CD4-positive, alpha-beta T cell (primary cell): ENCODE data around the gene GPRC5A. TPM values are rescaled to one million over a fixed set of nuclear protein-coding genes. Genes with fewer than 3 reads are reported as not detected.

ENCODE experiments used
- ATAC-seq: fragments of 200-7000 bp; cut with Tn5 transposase; one replicate; pipeline ENCODE4 v1.10.0; 2022; ENCODE audit warnings: mild to moderate bottlenecking; ENCODE audit not compliant: poor library complexity
- CTCF ChIA-PET: fragments of 350-600 bp; sonication (Branson Sonifier 250); formaldehyde crosslinking; loops from one replicate; lab custom pipeline; 2021; ENCODE audit warnings: antibody characterized with exemption, inconsistent platforms; lab: Charles Lee
- POLR2A ChIA-PET: fragments of 350-600 bp; sonication (Branson Sonifier 250); formaldehyde crosslinking; loops from one replicate; lab custom pipeline; 2021; ENCODE audit warnings: antibody characterized with exemption, inconsistent platforms; lab: Charles Lee
- DNase-seq, 14 experiments: peaks; one replicate each; pipeline ENCODE4 v3.0.0-alpha.2; 2013 to 2020; ENCODE audit warnings: mixed read lengths in 2 of 14
- H3K27ac ChIP-seq, 2 donors: one replicate each; pipeline versions ENCODE4 v1.5.1 to v1.7.0; 2013; ENCODE audit warnings: low read length in 2 of 2, low read depth in 1 of 2, mild to moderate bottlenecking in 1 of 2
- H3K27me3 ChIP-seq, 2 experiments: 1 replicate in 1 of 2; 2 replicates in 1 of 2; pipeline versions ENCODE4 v1.6.1 to v1.7.0; 2013; ENCODE audit warnings: low read length in 2 of 2, control low read depth in 1 of 2, mild to moderate bottlenecking in 1 of 2, moderate library complexity in 1 of 2; ENCODE audit not compliant: insufficient read depth in 2 of 2, control insufficient read depth in 1 of 2
- H3K36me3 ChIP-seq: one replicate; pipeline ENCODE4 v1.6.1; 2013; ENCODE audit warnings: low read length, control low read depth; ENCODE audit not compliant: insufficient read depth
- H3K4me1 ChIP-seq: one replicate; pipeline ENCODE4 v1.6.1; 2013; ENCODE audit warnings: low read length, control low read depth; ENCODE audit not compliant: insufficient read depth
- H3K4me3 ChIP-seq: one replicate; pipeline ENCODE4 v1.5.1; 2013; ENCODE audit warnings: mild to moderate bottlenecking, low read length, moderate library complexity
- H3K9me3 ChIP-seq, 2 experiments: 1 replicate in 1 of 2; 2 replicates in 1 of 2; pipeline versions ENCODE4 v1.6.1 to v1.7.0; 2013; ENCODE audit warnings: low read length in 2 of 2, mild to moderate bottlenecking in 2 of 2, control low read depth in 1 of 2, moderate library complexity in 1 of 2; ENCODE audit not compliant: control insufficient read depth in 1 of 2, insufficient read depth in 1 of 2
- H3K27ac Mint-ChIP-seq: one replicate; pipeline ENCODE4 v1.8.0; 2020; ENCODE audit warnings: mixed read lengths
- H3K27me3 Mint-ChIP-seq: one replicate; pipeline ENCODE4 v1.8.0; 2021; ENCODE audit warnings: mixed read lengths
- H3K36me3 Mint-ChIP-seq: one replicate; pipeline ENCODE4 v1.8.0; 2021; ENCODE audit warnings: low read depth, mixed read lengths
- H3K4me1 Mint-ChIP-seq: one replicate; pipeline ENCODE4 v1.8.0; 2021; ENCODE audit warnings: low read depth, mixed read lengths
- H3K4me3 Mint-ChIP-seq: one replicate; pipeline ENCODE4 v1.8.0; 2020; ENCODE audit warnings: mild to moderate bottlenecking, mixed read lengths
- H3K9me3 Mint-ChIP-seq: one replicate; pipeline ENCODE4 v1.8.0; 2020; ENCODE audit warnings: mixed read lengths
- intact Hi-C, 2 experiments: fragments of 100-400 bp; cut with DNase I in 1 of 2; cut with micrococcal nuclease in 1 of 2; formaldehyde crosslinking; loops; one replicate each; pipeline versions ENCODE4 v1.15.1 to v1.9.0; 2023 to 2025; cut with DNase I, micrococcal nuclease
- total RNA-seq, 174 experiments: library from RNA in 2 of 174; stranded (reverse) in 2 of 174; gene quantifications; one replicate each; pipeline ENCODE4 v1.2.3 and lab custom pipeline; 2021 to 2026
- TF ChIP-seq, protein P1 (sequence below): fragments of 200-600 bp; IDR thresholded peaks from one replicate; pipeline ENCODE4 v1.8.0; 2022; ENCODE audit warnings: antibody characterized with exemption, mild to moderate bottlenecking

The GPRC5A gene
- total RNA-seq, 2 experiments from 2014 or later = 0.14 to 0.47 TPM

DNA sequence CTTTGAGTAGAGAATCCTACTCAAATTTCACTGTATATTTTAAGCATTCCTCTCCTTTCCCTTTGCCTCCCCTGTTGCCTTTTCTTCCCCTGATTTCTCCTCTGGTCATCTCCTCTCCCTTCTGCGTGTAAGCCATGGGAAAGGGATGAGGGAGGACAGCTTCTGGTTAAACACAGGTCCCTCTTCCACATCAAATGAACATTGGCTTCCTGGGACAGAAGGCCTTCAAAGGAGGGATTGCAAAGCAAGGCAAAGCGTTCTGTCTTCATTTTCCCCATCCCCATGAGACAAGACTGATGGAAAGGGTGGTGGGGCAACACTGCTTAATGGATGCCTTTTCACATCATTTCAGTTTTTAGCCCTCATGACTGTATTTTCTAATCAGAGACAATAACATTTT is 26.2 kb downstream of the GPRC5A start:
- Histone ChIP-seq H3K27ac (no peak overlapping the region), H3K4me1 (peaks cover 7% of the 10 kb centered on the region), H3K27me3 (peaks cover 0 to 4% of the 10 kb centered on the region in 2 experiments), H3K36me3 (no peaks in the 10 kb centered on the region), H3K9me3 (no peaks in the 10 kb centered on the region), H3K4me3 (no peak overlapping the region)
- Mint-ChIP-seq H3K4me1 (peaks cover 7% of the 10 kb centered on the region), H3K36me3 (no peaks in the 10 kb centered on the region), H3K9me3 (no peaks in the 10 kb centered on the region), H3K27me3 (peaks cover 12% of the 10 kb centered on the region), H3K4me3 (no peak overlapping the region), H3K27ac (no peak overlapping the region)
- ATAC-seq = no peak
- TF ChIP-seq, protein P1, sequence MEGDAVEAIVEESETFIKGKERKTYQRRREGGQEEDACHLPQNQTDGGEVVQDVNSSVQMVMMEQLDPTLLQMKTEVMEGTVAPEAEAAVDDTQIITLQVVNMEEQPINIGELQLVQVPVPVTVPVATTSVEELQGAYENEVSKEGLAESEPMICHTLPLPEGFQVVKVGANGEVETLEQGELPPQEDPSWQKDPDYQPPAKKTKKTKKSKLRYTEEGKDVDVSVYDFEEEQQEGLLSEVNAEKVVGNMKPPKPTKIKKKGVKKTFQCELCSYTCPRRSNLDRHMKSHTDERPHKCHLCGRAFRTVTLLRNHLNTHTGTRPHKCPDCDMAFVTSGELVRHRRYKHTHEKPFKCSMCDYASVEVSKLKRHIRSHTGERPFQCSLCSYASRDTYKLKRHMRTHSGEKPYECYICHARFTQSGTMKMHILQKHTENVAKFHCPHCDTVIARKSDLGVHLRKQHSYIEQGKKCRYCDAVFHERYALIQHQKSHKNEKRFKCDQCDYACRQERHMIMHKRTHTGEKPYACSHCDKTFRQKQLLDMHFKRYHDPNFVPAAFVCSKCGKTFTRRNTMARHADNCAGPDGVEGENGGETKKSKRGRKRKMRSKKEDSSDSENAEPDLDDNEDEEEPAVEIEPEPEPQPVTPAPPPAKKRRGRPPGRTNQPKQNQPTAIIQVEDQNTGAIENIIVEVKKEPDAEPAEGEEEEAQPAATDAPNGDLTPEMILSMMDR = no peak
- intact Hi-C loops = loop anchor here (2.0 to 5.0 kb wide), 7 partner anchors 65 to 1249 kb away; no protein-coding TSS in a partner anchor
- CTCF ChIA-PET = no interaction called here
- DNase-seq = no peak
- POLR2A ChIA-PET = no interaction called here

DNA sequence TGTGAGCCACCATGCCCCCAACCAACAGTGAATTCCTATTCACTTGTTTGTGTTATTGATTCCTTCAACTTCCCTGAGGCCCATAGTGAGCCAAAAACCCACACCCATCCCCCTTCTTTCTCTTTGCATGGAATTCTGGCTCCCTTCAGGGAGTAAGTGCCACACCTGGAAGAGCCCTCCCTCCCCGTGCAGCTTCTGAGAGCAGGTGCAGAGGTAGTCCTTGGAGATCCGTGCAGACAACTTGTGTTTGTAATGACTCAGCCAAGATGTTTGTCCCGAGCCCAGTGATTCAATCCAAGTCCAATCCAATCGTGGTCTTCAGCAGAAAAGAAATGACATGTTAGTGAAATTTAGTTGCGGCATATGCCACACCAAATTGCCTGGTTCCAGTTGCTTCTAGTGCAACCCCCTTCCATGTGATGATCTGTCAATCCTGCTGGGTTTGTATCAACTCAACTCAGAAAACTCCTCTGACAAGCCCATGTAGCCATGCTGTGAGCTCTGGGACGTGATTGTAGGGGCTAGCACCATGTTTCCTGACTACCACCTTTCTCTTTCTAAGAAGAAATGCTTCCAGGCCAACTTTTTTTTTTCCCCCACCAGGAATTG is 27.5 kb downstream of the GPRC5A start:
- Mint-ChIP-seq H3K27ac (no peak overlapping the region), H3K36me3 (no peaks in the 10 kb centered on the region), H3K9me3 (no peaks in the 10 kb centered on the region), H3K27me3 (peaks cover 12% of the 10 kb centered on the region), H3K4me3 (no peak overlapping the region), H3K4me1 (peaks cover 7% of the 10 kb centered on the region)
- CTCF ChIA-PET = no interaction called here
- TF ChIP-seq, protein P1 = no peak
- intact Hi-C loops = loop anchor here in 1 of 2 experiments (5.0 kb wide), 1 partner anchor 743 kb away; no protein-coding TSS in a partner anchor
- Histone ChIP-seq H3K27me3 (peaks cover 0 to 4% of the 10 kb centered on the region in 2 experiments), H3K36me3 (no peaks in the 10 kb centered on the region), H3K4me3 (no peak overlapping the region), H3K4me1 (peaks cover 7% of the 10 kb centered on the region), H3K9me3 (no peaks in the 10 kb centered on the region), H3K27ac (no peak overlapping the region)
- ATAC-seq (no peak), DNase-seq (no peak)
- POLR2A ChIA-PET = interaction anchor here (0.8 kb wide), 1 partner anchor 293 kb away, joined by 3 read pairs; no protein-coding TSS in a partner anchor

DNA sequence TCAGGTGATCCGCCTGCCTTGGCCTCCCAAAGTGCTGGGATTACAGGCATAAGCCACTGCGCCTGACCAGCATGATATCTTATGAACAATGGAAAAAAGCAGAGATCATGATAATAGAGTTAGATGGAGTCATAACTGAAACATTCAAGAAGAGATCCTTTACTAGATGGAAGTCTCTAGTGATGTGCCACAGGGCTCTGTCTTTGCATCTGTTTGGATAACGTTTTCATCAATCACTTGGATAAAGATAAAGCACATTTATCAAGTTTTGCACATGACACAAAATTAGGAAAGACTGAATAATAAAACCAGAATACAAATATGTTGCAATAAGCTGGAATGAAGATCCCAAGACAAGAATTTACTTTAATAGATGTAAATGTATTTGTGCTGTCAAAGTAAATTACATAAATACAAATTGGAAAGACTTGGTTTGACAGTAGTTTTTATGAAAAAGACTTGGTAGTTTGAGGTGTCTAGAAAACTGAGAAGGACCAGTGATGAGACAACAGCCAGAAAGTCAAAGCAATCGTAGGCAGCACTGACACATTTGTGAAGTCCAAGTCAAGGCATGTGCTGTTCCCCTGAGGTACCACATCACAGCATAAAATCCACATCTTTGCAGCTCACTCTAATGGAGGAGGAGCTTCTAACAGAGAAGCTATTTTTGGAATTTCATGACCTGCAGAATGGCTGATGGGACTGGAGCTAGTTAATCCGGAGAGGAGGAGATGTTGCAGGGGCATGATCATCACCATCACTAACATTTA is 28.5 kb downstream of the GPRC5A start:
- TF ChIP-seq, protein P1 = no peak

More for the DNA sequence above, 28.5 kb downstream of the GPRC5A start:
- Mint-ChIP-seq H3K9me3 (no peaks in the 10 kb centered on the region), H3K27ac (no peak overlapping the region), H3K4me3 (no peak overlapping the region), H3K36me3 (no peaks in the 10 kb centered on the region), H3K27me3 (peaks cover 12% of the 10 kb centered on the region), H3K4me1 (peaks cover 7% of the 10 kb centered on the region)
- DNase-seq (no peak), ATAC-seq (no peak)
- intact Hi-C loops = loop anchor here in 1 of 2 experiments (5.0 kb wide), 1 partner anchor 742 kb away; no protein-coding TSS in a partner anchor
- ChIA-PET CTCF (interaction anchor here (0.5 kb wide), 1 partner anchor 130 kb away, joined by 3 read pairs; no protein-coding TSS in a partner anchor), POLR2A (interaction anchor here (0.6 kb wide), 1 partner anchor 1161 kb away, joined by 3 read pairs; no protein-coding TSS in a partner anchor)
- Histone ChIP-seq H3K9me3 (no peaks in the 10 kb centered on the region), H3K27me3 (peaks cover 0 to 4% of the 10 kb centered on the region in 2 experiments), H3K4me1 (peaks cover 7% of the 10 kb centered on the region), H3K27ac (no peak overlapping the region), H3K4me3 (no peak overlapping the region), H3K36me3 (no peaks in the 10 kb centered on the region)
